Common myeloid progenitor, CD34-positive (primary cell): ENCODE data around the gene KLHL29.
A peak's percentile ranks its signal among the peaks of the same experiment; 100 is the strongest.

Experiments
- CTCF ChIA-PET: fragments of 350-600 bp; sonication (Branson Sonifier 250); formaldehyde crosslinking; loops from one replicate; lab custom pipeline; 2021; ENCODE audit warnings: antibody characterized with exemption; lab: Charles Lee
- POLR2A ChIA-PET: fragments of 350-600 bp; sonication (Branson Sonifier 250); formaldehyde crosslinking; loops from one replicate; lab custom pipeline; 2021; ENCODE audit warnings: antibody characterized with exemption; lab: Charles Lee
- DNase-seq, 3 donors: peaks; one replicate each; pipeline versions ENCODE4 v3.0.0 to v3.0.0-alpha.2; 2013
- H3K27ac ChIP-seq, 2 experiments: 1 replicate in 1 of 2; 2 replicates in 1 of 2; pipeline ENCODE4 v1.7.0; 2013; ENCODE audit warnings: inconsistent platforms in 2 of 2, low read length in 2 of 2, mild to moderate bottlenecking in 2 of 2, low read depth in 1 of 2, moderate library complexity in 1 of 2; ENCODE audit not compliant: severe bottlenecking in 2 of 2, insufficient read depth in 1 of 2, poor library complexity in 1 of 2
- H3K27me3 ChIP-seq, 5 experiments: replicated peaks in 2 of 5; 1 replicate in 3 of 5; 2 replicates in 2 of 5; pipeline versions ENCODE4 v1.6.1 to v1.7.0; 2013; ENCODE audit warnings: low read length in 4 of 5, mild to moderate bottlenecking in 2 of 5, moderate library complexity in 2 of 5, inconsistent platforms in 1 of 5; ENCODE audit not compliant: insufficient read depth in 5 of 5, control insufficient read depth in 4 of 5
- H3K36me3 ChIP-seq, 4 experiments: 1 replicate in 2 of 4; 2 replicates in 2 of 4; pipeline versions ENCODE4 v1.6.1 to v1.7.0; 2013; ENCODE audit warnings: low read length in 3 of 4, control low read depth in 1 of 4, mild to moderate bottlenecking in 1 of 4; ENCODE audit not compliant: control insufficient read depth in 4 of 4, insufficient read depth in 4 of 4
- H3K4me1 ChIP-seq, 4 experiments: 1 replicate in 3 of 4; 2 replicates in 1 of 4; pipeline versions ENCODE4 v1.6.1 to v1.7.1; 2013; ENCODE audit warnings: low read length in 3 of 4, mild to moderate bottlenecking in 3 of 4, control low read depth in 1 of 4, inconsistent platforms in 1 of 4, moderate library complexity in 1 of 4; ENCODE audit not compliant: control insufficient read depth in 4 of 4, insufficient read depth in 4 of 4; ENCODE audit errors: control extremely low read depth in 1 of 4
- H3K4me3 ChIP-seq, 7 experiments: 1 replicate in 4 of 7; 2 replicates in 3 of 7; pipeline versions ENCODE4 v1.5.1 to v1.7.0; 2013; ENCODE audit warnings: mild to moderate bottlenecking in 7 of 7, low read length in 6 of 7, moderate library complexity in 6 of 7, inconsistent platforms in 2 of 7, low read depth in 2 of 7, control low read depth in 1 of 7; ENCODE audit not compliant: insufficient read depth in 4 of 7, control insufficient read depth in 1 of 7; ENCODE audit errors: extremely low read depth in 1 of 7
- H3K9me3 ChIP-seq, 5 experiments: 1 replicate in 4 of 5; 2 replicates in 1 of 5; pipeline versions ENCODE4 v1.6.1 to v1.7.1; 2013; ENCODE audit warnings: low read length in 4 of 5, mild to moderate bottlenecking in 2 of 5, inconsistent platforms in 1 of 5, low read depth in 1 of 5, moderate library complexity in 1 of 5; ENCODE audit not compliant: control insufficient read depth in 4 of 5, insufficient read depth in 2 of 5; ENCODE audit errors: control extremely low read depth in 1 of 5
- WGBS: methylation state at CpG from one replicate; pipeline ENCODE4 v1.1.5; 2013; ENCODE audit not compliant: insufficient coverage; 5-methylcytosine and 5-hydroxymethylcytosine counted together

KLHL29 gene

GRCh38 chr2:23649819-23650218 is 264.8 kb downstream of the KLHL29 start:
- H3K27ac ChIP-seq: no peak overlapping the region
- WGBS: 22% methylated on average over 6 of the region's 7 CpGs
- peaks cover 0 to 7% (median 0%) of the 10 kb centered on the region in 5 experiments for H3K9me3 ChIP-seq
- ChIA-PET CTCF (interaction anchor here (1.1 kb wide), 1 partner anchor 8 kb away, joined by 3 read pairs; no protein-coding TSS in a partner anchor), POLR2A (no interaction called here)
- H3K4me1 ChIP-seq: peaks cover 0 to 19% (median 12%) of the 10 kb centered on the region in 4 experiments
- peaks cover 0 to 4% (median 0%) of the 10 kb centered on the region in 5 experiments for H3K27me3 ChIP-seq
- H3K4me3 ChIP-seq: no peak overlapping the region
- DNase-seq: peak; percentile 69 to 91 (median 90)
- no peaks in the 10 kb centered on the region for H3K36me3 ChIP-seq

DNA sequence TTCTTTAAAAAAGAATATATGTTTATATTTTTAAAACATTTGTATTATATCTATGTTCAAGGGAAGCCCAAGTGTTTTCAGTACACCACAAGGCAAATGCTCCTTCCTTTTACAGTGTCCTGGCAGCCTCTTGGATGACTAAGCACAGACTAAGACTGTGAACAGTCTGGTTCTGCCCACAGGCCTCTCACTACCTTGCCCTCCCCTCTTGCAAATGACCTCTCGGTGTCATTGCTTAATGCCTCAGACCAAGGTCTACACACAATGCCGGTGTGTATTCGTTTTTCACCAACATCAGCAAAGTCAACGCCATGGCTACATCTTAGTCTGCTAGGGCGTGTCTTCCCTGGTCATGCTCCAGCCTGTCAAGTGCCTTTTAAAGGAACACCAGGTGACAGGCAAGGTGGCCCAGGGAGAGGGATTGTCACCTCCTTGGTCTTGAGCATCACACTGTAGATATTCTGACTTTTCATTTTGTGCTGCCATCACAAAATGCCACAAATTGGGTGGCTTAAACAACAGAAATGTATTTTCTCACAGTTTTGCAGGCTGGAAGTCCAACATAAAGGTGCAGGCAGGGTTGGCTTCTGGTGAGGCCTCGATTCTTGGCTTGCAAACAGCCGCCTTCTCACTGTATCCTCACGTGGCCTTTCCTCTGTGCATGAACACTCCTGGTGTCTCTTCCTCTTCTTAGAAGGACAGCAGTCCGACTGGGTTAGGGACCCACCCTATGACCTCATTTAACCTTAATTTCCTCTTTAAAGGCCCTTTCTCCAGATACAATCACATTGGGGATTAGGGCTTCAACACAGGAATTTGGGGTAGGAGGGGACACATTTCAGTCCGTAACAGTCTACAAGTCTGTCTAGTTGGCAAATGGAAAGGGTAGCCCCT is 266.5 kb downstream of the KLHL29 start:
- WGBS: 98% methylated on average over 6 of the region's 10 CpGs
- H3K4me1 ChIP-seq: peaks cover 0 to 19% (median 12%) of the 10 kb centered on the region in 4 experiments
- POLR2A ChIA-PET: no interaction called here
- no peaks in the 10 kb centered on the region for H3K36me3 ChIP-seq
- H3K4me3 ChIP-seq: no peak overlapping the region
- H3K9me3 ChIP-seq: peaks cover 0 to 7% (median 0%) of the 10 kb centered on the region in 5 experiments
- H3K27ac ChIP-seq: no peak overlapping the region
- CTCF ChIA-PET: no interaction called here
- peaks cover 0 to 2% (median 0%) of the 10 kb centered on the region in 5 experiments for H3K27me3 ChIP-seq
- DNase-seq: peak; percentile 7 to 47 (median 38)

DNA sequence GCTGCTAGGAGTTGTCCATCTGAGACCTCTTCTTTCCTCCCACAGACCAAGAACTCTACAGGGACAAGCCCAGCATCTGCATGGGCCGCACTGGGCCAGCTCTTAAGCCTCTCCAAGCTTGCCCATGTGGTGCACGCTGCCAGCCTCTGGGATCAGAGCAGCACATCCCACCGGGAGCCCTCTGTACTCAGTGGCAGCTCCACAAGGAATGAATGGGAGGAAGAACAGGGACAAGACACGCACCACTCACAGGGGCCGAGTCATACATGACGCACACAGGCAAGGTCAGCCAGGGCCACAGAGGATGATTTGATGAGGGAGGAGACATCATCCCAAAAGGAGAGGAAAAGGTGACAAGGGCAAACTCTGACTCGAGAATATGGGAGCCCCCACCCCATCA is 268.3 kb downstream of the KLHL29 start:
- no peak overlapping the region for H3K27ac ChIP-seq
- no peaks in the 10 kb centered on the region for H3K36me3 ChIP-seq
- 83% methylated on average over 6 of the region's 7 CpGs for WGBS
- H3K27me3 ChIP-seq: peaks cover 0 to 3% (median 0%) of the 10 kb centered on the region in 5 experiments
- peaks cover 0 to 7% (median 0%) of the 10 kb centered on the region in 5 experiments for H3K9me3 ChIP-seq
- ChIA-PET CTCF (no interaction called here), POLR2A (no interaction called here)
- peaks cover 0 to 23% (median 15%) of the 10 kb centered on the region in 4 experiments for H3K4me1 ChIP-seq
- DNase-seq: no peak
- no peak overlapping the region for H3K4me3 ChIP-seq

- Histone ChIP-seq H3K4me1 (peaks cover 0 to 28% (median 15%) of the 10 kb centered on the region in 4 experiments), H3K36me3 (no peaks in the 10 kb centered on the region), H3K4me3 (no peak overlapping the region), H3K9me3 (peaks cover 0 to 7% (median 0%) of the 10 kb centered on the region in 5 experiments), H3K27me3 (peaks cover 0 to 3% (median 0%) of the 10 kb centered on the region in 5 experiments), H3K27ac (no peak overlapping the region)
- no peak for DNase-seq
- ChIA-PET CTCF (no interaction called here), POLR2A (no interaction called here)
- 92% methylated on average over 2 of the region's 6 CpGs for WGBS
Observed at GRCh38 chr2:23654756-23655155, 269.8 kb downstream of the KLHL29 start.

DNA sequence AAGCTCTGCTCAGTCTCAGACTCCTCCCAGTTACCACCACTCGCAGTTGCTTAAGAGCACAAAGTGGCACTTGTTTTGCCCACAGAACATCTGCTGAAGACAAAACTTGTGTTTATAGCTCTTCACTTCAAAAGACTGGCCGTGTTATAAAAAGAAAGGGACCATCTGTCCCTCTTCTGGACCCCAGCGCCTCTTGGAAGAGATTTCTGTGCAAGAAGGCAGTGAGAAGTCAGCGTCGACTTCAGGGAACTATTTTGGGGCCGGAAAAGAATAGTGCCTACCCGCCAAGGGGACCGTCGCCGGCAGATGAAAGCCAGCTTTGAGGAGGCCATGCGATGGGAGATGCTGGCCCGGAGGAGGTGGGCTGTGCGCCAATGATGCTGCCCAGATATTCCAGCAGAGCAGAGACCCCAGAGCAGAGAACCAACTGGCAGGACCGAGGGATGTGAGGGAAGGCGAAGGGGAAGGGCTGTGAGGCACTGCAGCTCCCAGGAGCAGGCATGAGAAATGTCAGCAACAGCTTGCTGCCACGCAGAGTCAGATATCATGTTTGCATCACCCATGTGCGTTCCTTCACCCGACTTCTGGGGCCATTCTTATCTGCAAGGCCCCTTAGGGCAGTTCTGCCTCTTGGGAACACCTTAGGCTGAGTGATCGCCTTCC is 271.1 kb downstream of the KLHL29 start:
- Histone ChIP-seq H3K27me3 (peaks cover 0 to 3% (median 0%) of the 10 kb centered on the region in 5 experiments), H3K4me3 (no peak overlapping the region), H3K9me3 (peaks cover 0 to 7% (median 0%) of the 10 kb centered on the region in 5 experiments), H3K36me3 (no peaks in the 10 kb centered on the region), H3K4me1 (peaks cover 0 to 17% (median 9%) of the 10 kb centered on the region in 4 experiments), H3K27ac (no peak overlapping the region)
- CTCF ChIA-PET: no interaction called here
- DNase-seq: no peak
- 99% methylated on average over 19 of the region's 19 CpGs for whole genome bisulfite sequencing
- POLR2A ChIA-PET: no interaction called here

DNA sequence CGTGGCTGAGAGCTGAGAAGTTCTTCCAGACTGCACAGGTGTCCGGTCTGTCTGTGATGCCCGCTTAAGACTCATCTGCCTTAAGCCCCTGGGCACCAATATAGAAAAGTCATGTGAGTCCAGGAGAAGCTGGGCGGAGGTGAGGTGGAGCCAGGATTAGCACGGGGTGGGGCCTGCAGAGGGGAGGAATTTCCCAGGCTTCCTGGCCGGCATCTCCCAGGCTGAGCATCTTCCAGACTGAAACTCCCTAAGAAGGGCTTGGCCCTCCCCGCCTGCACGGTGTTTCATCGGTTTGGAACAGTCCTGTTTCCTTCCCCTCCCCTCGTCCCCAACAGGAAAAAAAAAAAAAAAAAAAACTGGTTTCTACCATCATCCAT is 271.6 kb downstream of the KLHL29 start:
- ChIA-PET CTCF (no interaction called here), POLR2A (no interaction called here)
- peaks cover 0 to 7% (median 0%) of the 10 kb centered on the region in 5 experiments for H3K27me3 ChIP-seq
- 60% methylated on average over 7 of the region's 10 CpGs for whole genome bisulfite sequencing
- H3K4me1 ChIP-seq: peaks cover 0 to 14% (median 7%) of the 10 kb centered on the region in 4 experiments
- no peak for DNase-seq
- H3K27ac ChIP-seq: no peak overlapping the region
- H3K4me3 ChIP-seq: no peak overlapping the region
- no peaks in the 10 kb centered on the region for H3K36me3 ChIP-seq
- H3K9me3 ChIP-seq: peaks cover 0 to 3% (median 0%) of the 10 kb centered on the region in 5 experiments
